ENCODE data around the gene RMI2.

DNA sequence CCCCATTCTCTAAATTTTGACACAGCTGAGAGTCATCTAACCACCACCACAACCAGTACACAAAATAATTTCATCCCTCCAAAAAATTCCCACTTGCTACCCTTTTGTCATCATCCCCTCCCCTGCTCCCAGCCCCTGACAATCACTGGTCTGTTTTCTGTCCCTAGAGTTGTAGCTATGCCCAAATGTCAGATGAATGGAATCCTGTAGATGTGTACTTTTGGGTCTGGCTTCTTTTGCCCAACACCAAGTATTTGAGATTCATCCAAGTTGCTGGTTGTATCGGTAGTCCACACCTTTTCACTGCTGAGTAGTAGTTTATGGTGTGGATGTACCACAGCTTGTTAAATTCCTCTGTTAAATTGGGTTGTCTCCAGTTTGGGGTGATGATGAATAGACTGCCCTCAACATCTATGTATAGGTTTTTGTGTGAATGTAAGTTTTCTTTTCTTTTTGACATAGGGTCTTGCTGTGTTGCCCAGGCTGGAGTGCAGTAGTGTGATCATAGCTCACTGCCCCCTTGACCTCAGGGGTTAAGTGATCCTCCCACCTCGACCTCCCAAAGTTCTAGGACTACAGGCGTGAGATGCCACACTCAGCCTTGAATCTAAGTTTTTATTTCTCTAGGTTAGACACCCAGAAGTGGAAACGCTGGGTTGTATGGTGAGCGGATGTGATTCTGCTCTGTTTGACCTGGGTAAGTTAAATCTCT lies 14.6 kb upstream of the RMI2 start:
- TF ChIP-seq, protein P1, sequence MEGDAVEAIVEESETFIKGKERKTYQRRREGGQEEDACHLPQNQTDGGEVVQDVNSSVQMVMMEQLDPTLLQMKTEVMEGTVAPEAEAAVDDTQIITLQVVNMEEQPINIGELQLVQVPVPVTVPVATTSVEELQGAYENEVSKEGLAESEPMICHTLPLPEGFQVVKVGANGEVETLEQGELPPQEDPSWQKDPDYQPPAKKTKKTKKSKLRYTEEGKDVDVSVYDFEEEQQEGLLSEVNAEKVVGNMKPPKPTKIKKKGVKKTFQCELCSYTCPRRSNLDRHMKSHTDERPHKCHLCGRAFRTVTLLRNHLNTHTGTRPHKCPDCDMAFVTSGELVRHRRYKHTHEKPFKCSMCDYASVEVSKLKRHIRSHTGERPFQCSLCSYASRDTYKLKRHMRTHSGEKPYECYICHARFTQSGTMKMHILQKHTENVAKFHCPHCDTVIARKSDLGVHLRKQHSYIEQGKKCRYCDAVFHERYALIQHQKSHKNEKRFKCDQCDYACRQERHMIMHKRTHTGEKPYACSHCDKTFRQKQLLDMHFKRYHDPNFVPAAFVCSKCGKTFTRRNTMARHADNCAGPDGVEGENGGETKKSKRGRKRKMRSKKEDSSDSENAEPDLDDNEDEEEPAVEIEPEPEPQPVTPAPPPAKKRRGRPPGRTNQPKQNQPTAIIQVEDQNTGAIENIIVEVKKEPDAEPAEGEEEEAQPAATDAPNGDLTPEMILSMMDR (IDR thresholded peaks at IDR 0.05; ENCODE audit: insufficient read depth, low read length): no peak
- TF ChIP-seq POLR2AphosphoS5 (IDR thresholded peaks at IDR 0.05; ENCODE audit: low read depth) (no peak), GABPA (IDR thresholded peaks at IDR 0.05; ENCODE audit: low read depth) (no peak), SPI1 (IDR thresholded peaks at IDR 0.05; ENCODE audit: borderline replicate concordance, low read depth) (no peak)
- TF ChIP-seq, protein P2, sequence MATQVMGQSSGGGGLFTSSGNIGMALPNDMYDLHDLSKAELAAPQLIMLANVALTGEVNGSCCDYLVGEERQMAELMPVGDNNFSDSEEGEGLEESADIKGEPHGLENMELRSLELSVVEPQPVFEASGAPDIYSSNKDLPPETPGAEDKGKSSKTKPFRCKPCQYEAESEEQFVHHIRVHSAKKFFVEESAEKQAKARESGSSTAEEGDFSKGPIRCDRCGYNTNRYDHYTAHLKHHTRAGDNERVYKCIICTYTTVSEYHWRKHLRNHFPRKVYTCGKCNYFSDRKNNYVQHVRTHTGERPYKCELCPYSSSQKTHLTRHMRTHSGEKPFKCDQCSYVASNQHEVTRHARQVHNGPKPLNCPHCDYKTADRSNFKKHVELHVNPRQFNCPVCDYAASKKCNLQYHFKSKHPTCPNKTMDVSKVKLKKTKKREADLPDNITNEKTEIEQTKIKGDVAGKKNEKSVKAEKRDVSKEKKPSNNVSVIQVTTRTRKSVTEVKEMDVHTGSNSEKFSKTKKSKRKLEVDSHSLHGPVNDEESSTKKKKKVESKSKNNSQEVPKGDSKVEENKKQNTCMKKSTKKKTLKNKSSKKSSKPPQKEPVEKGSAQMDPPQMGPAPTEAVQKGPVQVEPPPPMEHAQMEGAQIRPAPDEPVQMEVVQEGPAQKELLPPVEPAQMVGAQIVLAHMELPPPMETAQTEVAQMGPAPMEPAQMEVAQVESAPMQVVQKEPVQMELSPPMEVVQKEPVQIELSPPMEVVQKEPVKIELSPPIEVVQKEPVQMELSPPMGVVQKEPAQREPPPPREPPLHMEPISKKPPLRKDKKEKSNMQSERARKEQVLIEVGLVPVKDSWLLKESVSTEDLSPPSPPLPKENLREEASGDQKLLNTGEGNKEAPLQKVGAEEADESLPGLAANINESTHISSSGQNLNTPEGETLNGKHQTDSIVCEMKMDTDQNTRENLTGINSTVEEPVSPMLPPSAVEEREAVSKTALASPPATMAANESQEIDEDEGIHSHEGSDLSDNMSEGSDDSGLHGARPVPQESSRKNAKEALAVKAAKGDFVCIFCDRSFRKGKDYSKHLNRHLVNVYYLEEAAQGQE (IDR thresholded peaks at IDR 0.05; ENCODE audit: insufficient replicate concordance, low read depth): no peak

Data from HL-60 (cell line).